ENCODE results near the gene UGT1A10. TPM values are rescaled to one million over a fixed set of nuclear protein-coding genes. Genes with fewer than 3 reads are reported as not detected.
"Not testable (repeated sequence)": the region's sequence is repeated elsewhere in the genome, so short reads cannot be mapped to it uniquely, and the experiment has no call there.

UGT1A10 gene
- total RNA-seq, 1 donor from 2014 or later = not detected

DNA sequence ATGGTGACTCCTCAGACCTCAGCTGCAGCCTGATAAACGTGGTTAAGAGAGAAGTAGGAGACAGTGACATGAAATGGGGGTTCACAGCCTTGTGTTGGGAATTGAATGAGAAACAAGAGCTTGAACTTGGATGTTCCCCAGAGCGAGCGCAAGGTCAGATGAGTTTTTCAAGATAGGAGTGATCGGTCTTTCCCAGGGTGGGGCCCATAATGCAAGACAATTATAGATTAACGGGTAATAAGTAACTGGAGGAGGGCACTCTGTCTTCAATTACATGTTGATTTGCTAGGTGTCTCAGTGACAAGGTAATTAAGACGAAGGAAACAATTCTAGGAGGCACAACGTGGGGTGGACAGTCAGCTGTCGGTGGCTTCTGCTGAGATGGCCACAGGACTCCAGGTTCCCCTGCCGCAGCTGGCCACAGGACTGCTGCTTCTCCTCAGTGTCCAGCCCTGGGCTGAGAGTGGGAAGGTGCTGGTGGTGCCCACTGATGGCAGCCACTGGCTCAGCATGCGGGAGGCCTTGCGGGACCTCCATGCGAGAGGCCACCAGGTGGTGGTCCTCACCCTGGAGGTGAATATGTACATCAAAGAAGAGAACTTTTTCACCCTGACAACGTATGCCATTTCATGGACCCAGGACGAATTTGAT, 76.5 kb downstream of the UGT1A10 start, which contains the start of gene UGT1A5:
Gene UGT1A5, plus strand, starts transcription at position 297 of the 651 bp plus-strand sequence. Its CDS starts 85 bp downstream, at position 382.
- no peaks in the 10 kb centered on the region for H3K36me3 Mint-ChIP-seq (ENCODE audit: low read depth, unreplicated experiment)
- no peak within 1 kb of the TSS for H3K27ac Mint-ChIP-seq (ENCODE audit: unreplicated experiment)
- H3K9me3 Mint-ChIP-seq (ENCODE audit: unreplicated experiment) = no peaks in the 10 kb centered on the region
- TF ChIP-seq, protein P1, sequence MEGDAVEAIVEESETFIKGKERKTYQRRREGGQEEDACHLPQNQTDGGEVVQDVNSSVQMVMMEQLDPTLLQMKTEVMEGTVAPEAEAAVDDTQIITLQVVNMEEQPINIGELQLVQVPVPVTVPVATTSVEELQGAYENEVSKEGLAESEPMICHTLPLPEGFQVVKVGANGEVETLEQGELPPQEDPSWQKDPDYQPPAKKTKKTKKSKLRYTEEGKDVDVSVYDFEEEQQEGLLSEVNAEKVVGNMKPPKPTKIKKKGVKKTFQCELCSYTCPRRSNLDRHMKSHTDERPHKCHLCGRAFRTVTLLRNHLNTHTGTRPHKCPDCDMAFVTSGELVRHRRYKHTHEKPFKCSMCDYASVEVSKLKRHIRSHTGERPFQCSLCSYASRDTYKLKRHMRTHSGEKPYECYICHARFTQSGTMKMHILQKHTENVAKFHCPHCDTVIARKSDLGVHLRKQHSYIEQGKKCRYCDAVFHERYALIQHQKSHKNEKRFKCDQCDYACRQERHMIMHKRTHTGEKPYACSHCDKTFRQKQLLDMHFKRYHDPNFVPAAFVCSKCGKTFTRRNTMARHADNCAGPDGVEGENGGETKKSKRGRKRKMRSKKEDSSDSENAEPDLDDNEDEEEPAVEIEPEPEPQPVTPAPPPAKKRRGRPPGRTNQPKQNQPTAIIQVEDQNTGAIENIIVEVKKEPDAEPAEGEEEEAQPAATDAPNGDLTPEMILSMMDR (IDR thresholded peaks at IDR 0.05; ENCODE audit: unreplicated experiment) = no peak
- H3K4me1 Mint-ChIP-seq (ENCODE audit: unreplicated experiment) = no peaks in the 10 kb centered on the region
- no peak for DNase-seq (ENCODE audit: low spot score)
- no peak within 1 kb of the TSS for H3K4me3 Mint-ChIP-seq (ENCODE audit: unreplicated experiment)
- H3K27me3 Mint-ChIP-seq (ENCODE audit: unreplicated experiment) = no peaks in the 10 kb centered on the region

DNA sequence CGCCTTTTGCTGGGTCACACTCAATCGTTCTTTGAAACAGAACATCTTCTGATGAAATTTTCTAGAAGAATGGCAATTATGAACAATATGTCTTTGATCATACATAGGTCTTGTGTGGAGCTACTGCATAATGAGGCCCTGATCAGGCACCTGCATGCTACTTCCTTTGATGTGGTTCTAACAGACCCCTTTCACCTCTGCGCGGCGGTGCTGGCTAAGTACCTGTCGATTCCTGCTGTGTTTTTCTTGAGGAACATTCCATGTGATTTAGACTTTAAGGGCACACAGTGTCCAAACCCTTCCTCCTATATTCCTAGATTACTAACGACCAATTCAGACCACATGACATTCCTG, 77.0 kb downstream of the UGT1A10 start:
- Mint-ChIP-seq H3K27ac (ENCODE audit: unreplicated experiment) (no peak overlapping the region), H3K9me3 (ENCODE audit: unreplicated experiment) (no peaks in the 10 kb centered on the region), H3K4me1 (ENCODE audit: unreplicated experiment) (no peaks in the 10 kb centered on the region), H3K4me3 (ENCODE audit: unreplicated experiment) (no peak overlapping the region), H3K36me3 (ENCODE audit: low read depth, unreplicated experiment) (no peaks in the 10 kb centered on the region), H3K27me3 (ENCODE audit: unreplicated experiment) (peaks cover 2% of the 10 kb centered on the region)
- DNase-seq (ENCODE audit: low spot score) = no peak
- TF ChIP-seq, protein P1 (IDR thresholded peaks at IDR 0.05; ENCODE audit: unreplicated experiment) = no peak

- H3K9me3 Mint-ChIP-seq (ENCODE audit: unreplicated experiment) = no peaks in the 10 kb centered on the region
- peaks cover 3% of the 10 kb centered on the region for H3K27me3 Mint-ChIP-seq (ENCODE audit: unreplicated experiment)
- H3K4me1 Mint-ChIP-seq (ENCODE audit: unreplicated experiment) = no peaks in the 10 kb centered on the region
- TF ChIP-seq, protein P1 (IDR thresholded peaks at IDR 0.05; ENCODE audit: unreplicated experiment) = no peak
- H3K36me3 Mint-ChIP-seq (ENCODE audit: low read depth, unreplicated experiment) = no peaks in the 10 kb centered on the region
- DNase-seq (ENCODE audit: low spot score) = no peak
- H3K4me3 Mint-ChIP-seq (ENCODE audit: unreplicated experiment) = no peak overlapping the region
- H3K27ac Mint-ChIP-seq (ENCODE audit: unreplicated experiment) = no peak overlapping the region
These were observed 77.9 kb downstream of the UGT1A10 start for GRCh38 chr2:233714121-233714520.

GRCh38 chr2:233718552-233718951, 82.3 kb downstream of the UGT1A10 start, which contains the start of gene UGT1A4:
Gene UGT1A4 (plus strand): TSS chr2:233718736. CDS start chr2:233718821, 85 bp downstream.
- TF ChIP-seq, protein P1 (IDR thresholded peaks at IDR 0.05; ENCODE audit: unreplicated experiment) = no peak
- Mint-ChIP-seq H3K4me1 (ENCODE audit: unreplicated experiment) (no peaks in the 10 kb centered on the region), H3K9me3 (ENCODE audit: unreplicated experiment) (no peaks in the 10 kb centered on the region), H3K4me3 (ENCODE audit: unreplicated experiment) (no peak within 1 kb of the TSS), H3K27me3 (ENCODE audit: unreplicated experiment) (peaks cover 3% of the 10 kb centered on the region), H3K27ac (ENCODE audit: unreplicated experiment) (no peak within 1 kb of the TSS), H3K36me3 (ENCODE audit: low read depth, unreplicated experiment) (no peaks in the 10 kb centered on the region)
- no peak for DNase-seq (ENCODE audit: low spot score)

- Mint-ChIP-seq H3K4me3 (ENCODE audit: unreplicated experiment) (no peak within 1 kb of the TSS), H3K9me3 (ENCODE audit: unreplicated experiment) (no peaks in the 10 kb centered on the region), H3K36me3 (ENCODE audit: low read depth, unreplicated experiment) (no peaks in the 10 kb centered on the region), H3K4me1 (ENCODE audit: unreplicated experiment) (no peaks in the 10 kb centered on the region), H3K27me3 (ENCODE audit: unreplicated experiment) (no peaks in the 10 kb centered on the region), H3K27ac (ENCODE audit: unreplicated experiment) (no peak within 1 kb of the TSS)
- TF ChIP-seq, protein P1 (IDR thresholded peaks at IDR 0.05; ENCODE audit: unreplicated experiment) = no peak
- DNase-seq (ENCODE audit: low spot score) = no peak
These were observed 92.6 kb downstream of the UGT1A10 start, which contains the start of gene UGT1A3 for GRCh38 chr2:233728723-233729301. Gene UGT1A3 (plus strand): TSS chr2:233729042. CDS start chr2:233729127, 85 bp downstream.

- H3K36me3 Mint-ChIP-seq (ENCODE audit: low read depth, unreplicated experiment); H3K27me3 Mint-ChIP-seq (ENCODE audit: unreplicated experiment); H3K9me3 Mint-ChIP-seq (ENCODE audit: unreplicated experiment); H3K4me1 Mint-ChIP-seq (ENCODE audit: unreplicated experiment); DNase-seq (ENCODE audit: low spot score); H3K27ac Mint-ChIP-seq (ENCODE audit: unreplicated experiment); H3K4me3 Mint-ChIP-seq (ENCODE audit: unreplicated experiment): not testable (repeated sequence)
These were observed 100.8 kb downstream of the UGT1A10 start for GRCh38 chr2:233736868-233737653.
